K562 (cell line): ENCODE data around the gene ROR2. TPM values are rescaled to one million over a fixed set of nuclear protein-coding genes. Genes with fewer than 3 reads are reported as not detected.

ENCODE experiments used
- ATAC-seq: fragments of 200-7000 bp; cut with Tn5 transposase; 3 replicates; pipeline ENCODE4 v1.9.1; 2020; ENCODE audit warnings: moderate library complexity
- BruUV-seq: library from RNA; stranded (reverse); fragments of 400-500 nt; replicated peaks from 2 replicates; lab custom pipeline; 2021; lab: Mats Ljungman, UMichigan
- CTCF ChIA-PET: fragments of 300-600 bp; formaldehyde crosslinking; extraction: SDS; loops from one replicate; lab custom pipeline; 2021; ENCODE audit warnings: low intra/inter-chr PET ratio; lab: Yijun Ruan, JAX
- POLR2A ChIA-PET: fragments of 300-600, 350-650 bp; sonication (Branson Sonifier 250); formaldehyde crosslinking; extraction: SDS; loops from one replicate; lab custom pipeline; 2021; ENCODE audit warnings: antibody characterized with exemption, inconsistent platforms; lab: Yijun Ruan, JAX
- DNase-seq, 4 experiments: peaks; one replicate each; pipeline versions ENCODE4 v3.0.0 to v3.0.0-alpha.2; 2011 to 2018; ENCODE audit warnings: low spot score in 3 of 4, mixed read lengths in 3 of 4; ENCODE audit errors: extremely low read depth in 1 of 4
- FAIRE-seq: peaks from 2 replicates; lab custom pipeline; 2011; peaks lifted over from hg19 to GRCh38; lab: Jason Lieb, UNC
- H2AFZ ChIP-seq: 2 replicates; pipeline ENCODE4 v1.6.0; 2011; ENCODE audit warnings: low read depth, low read length, control low read depth, inconsistent platforms
- H3K27ac ChIP-seq: fragments of 200-600 bp; 3 replicates; pipeline ENCODE4 v1.8.0; 2011; ENCODE audit warnings: low read depth, mild to moderate bottlenecking, control low read depth, inconsistent platforms, low read length, moderate library complexity, mixed read lengths; ENCODE audit errors: extremely low read depth
- H3K27me3 ChIP-seq, 2 experiments: fragments of 300-600 bp in 1 of 2; 2 replicates in 1 of 2; 3 replicates in 1 of 2; pipeline versions ENCODE4 v1.6.0 to v1.8.0; 2011; ENCODE audit warnings: inconsistent platforms in 2 of 2, low read length in 2 of 2, mild to moderate bottlenecking in 1 of 2, mixed read lengths in 1 of 2, moderate library complexity in 1 of 2; ENCODE audit not compliant: control insufficient read depth in 2 of 2, insufficient read depth in 2 of 2
- H3K36me3 ChIP-seq: fragments of 300-600 bp; 3 replicates; pipeline ENCODE4 v1.8.0; 2011; ENCODE audit warnings: mild to moderate bottlenecking, low read length, inconsistent platforms; ENCODE audit not compliant: control insufficient read depth, insufficient read depth
- H3K4me1 ChIP-seq, 2 experiments: fragments of 200-600 bp in 1 of 2; replicated peaks in 1 of 2; 2 replicates in 1 of 2; 3 replicates in 1 of 2; pipeline versions ENCODE4 v1.5.1 to v1.8.0; 2011; ENCODE audit warnings: inconsistent platforms in 2 of 2, low read length in 2 of 2, mild to moderate bottlenecking in 1 of 2, mixed read lengths in 1 of 2, moderate library complexity in 1 of 2; ENCODE audit not compliant: control insufficient read depth in 2 of 2, insufficient read depth in 2 of 2
- H3K4me2 ChIP-seq: 2 replicates; pipeline ENCODE4 v1.6.1; 2011; ENCODE audit warnings: low read length, control low read depth, inconsistent platforms, mixed read lengths; ENCODE audit not compliant: insufficient read depth
- H3K4me3 ChIP-seq: fragments of 200-600 bp; sonication (generic), shearing (Covaris generic); 2 replicates; pipeline ENCODE4 v1.5.1; 2016; ENCODE audit warnings: control low read depth, inconsistent platforms
- H3K79me2 ChIP-seq: fragments of 200-600 bp; 3 replicates; pipeline ENCODE4 v1.8.0; 2011; ENCODE audit warnings: low read length, inconsistent platforms; ENCODE audit not compliant: control insufficient read depth, insufficient read depth
- H3K9ac ChIP-seq, 2 experiments: 2 replicates each; pipeline versions ENCODE4 v1.6.0 to v1.6.1; 2011; ENCODE audit warnings: low read depth in 2 of 2, low read length in 2 of 2, control low read depth in 1 of 2, inconsistent platforms in 1 of 2, mild to moderate bottlenecking in 1 of 2, mixed read lengths in 1 of 2; ENCODE audit not compliant: insufficient read depth in 1 of 2
- H3K9me1 ChIP-seq: one replicate; pipeline ENCODE4 v1.6.0; 2011; ENCODE audit warnings: inconsistent platforms, mild to moderate bottlenecking, low read length, moderate library complexity; ENCODE audit not compliant: control insufficient read depth, insufficient read depth
- H3K9me3 ChIP-seq: replicated peaks from 2 replicates; pipeline ENCODE4 v1.5.1; 2011; ENCODE audit warnings: low read depth, low read length, inconsistent platforms; ENCODE audit not compliant: control insufficient read depth, insufficient read depth
- H4K20me1 ChIP-seq: replicated peaks from 2 replicates; pipeline ENCODE4 v1.6.1; 2011; ENCODE audit warnings: low read length, inconsistent platforms, mixed read lengths; ENCODE audit not compliant: control insufficient read depth, insufficient read depth
- ARID3A ChIP-seq: IDR thresholded peaks from 2 replicates; pipeline ENCODE4 v1.6.1; 2012; ENCODE audit warnings: low read depth, low read length, improper control_type of control experiment, borderline replicate concordance
- CXXC5 ChIP-seq: fragments of 250-450 bp; sonication (Bioruptor Pico); IDR thresholded peaks from 2 replicates; pipeline ENCODE4 v1.8.0; 2022; ENCODE audit warnings: inconsistent platforms, mild to moderate bottlenecking, moderate library complexity
- ELF4 ChIP-seq: fragments of 450-650 bp; formaldehyde crosslinking; IDR thresholded peaks from 2 replicates; pipeline ENCODE4 v1.4.0; 2022; ENCODE audit warnings: missing genetic modification characterization
- HNRNPLL ChIP-seq: fragments of 200-400 bp; formaldehyde crosslinking; IDR thresholded peaks from 2 replicates; pipeline ENCODE4 v1.6.1; 2017; ENCODE audit warnings: low read length, low read depth, mild to moderate bottlenecking; ENCODE audit not compliant: poor library complexity, severe bottlenecking
- KDM5B ChIP-seq: fragments of 200-600 bp; sonication (generic); IDR thresholded peaks from 2 replicates; pipeline ENCODE4 v1.6.1; 2012; ENCODE audit warnings: low read depth, mild to moderate bottlenecking, moderate library complexity, low read length, control low read depth, inconsistent platforms; ENCODE audit not compliant: insufficient replicate concordance
- NRF1 ChIP-seq, 2 experiments: fragments of 450-650 bp; IDR thresholded peaks in 1 of 2; conservative IDR thresholded peaks in 1 of 2; 2 replicates each; pipeline ENCODE4 v1.6.1; 2014; ENCODE audit warnings: mild to moderate bottlenecking in 2 of 2
- PHF20 ChIP-seq: fragments of 450-650 bp; IDR thresholded peaks from 2 replicates; pipeline ENCODE4 v1.6.1; 2018; ENCODE audit not compliant: partially characterized antibody
- POLR2G ChIP-seq: fragments of 200-400 bp; formaldehyde crosslinking; IDR thresholded peaks from 2 replicates; pipeline ENCODE4 v1.6.1; 2017; ENCODE audit warnings: low read depth, mild to moderate bottlenecking, antibody characterized with exemption, low read length, moderate library complexity
- RBFOX2 ChIP-seq: fragments of 200-400 bp; formaldehyde crosslinking; IDR thresholded peaks from 2 replicates; pipeline ENCODE4 v1.6.1; 2017; ENCODE audit warnings: low read depth, mild to moderate bottlenecking, low read length, moderate library complexity
- RNF2 ChIP-seq: sonication (generic); IDR thresholded peaks from 2 replicates; pipeline ENCODE4 v1.6.1; 2016
- WHSC1 ChIP-seq: IDR thresholded peaks from one replicate; pipeline ENCODE4 v1.6.1; 2012; ENCODE audit warnings: low read length, control low read depth, inconsistent platforms
- XRCC5 ChIP-seq: fragments of 200-400 bp; formaldehyde crosslinking; IDR thresholded peaks from 2 replicates; pipeline ENCODE4 v1.6.1; 2017; ENCODE audit warnings: low read depth, mild to moderate bottlenecking, low read length
- WGBS: fragments of 100-300 bp; shearing (Covaris generic); methylation state at CpG from one replicate; pipeline ENCODE4 v1.1.6; 2016; ENCODE audit warnings: low coverage, mixed read lengths; ENCODE audit not compliant: insufficient coverage; ENCODE audit errors: missing lambda C conversion rate; 5-methylcytosine and 5-hydroxymethylcytosine counted together
- in situ Hi-C: fragments of 300-500 bp; cut with MboI; formaldehyde crosslinking; loops from 4 replicates; pipeline ENCODE4 v1.15.0; 2018; ENCODE audit warnings: inconsistent platforms, mixed read lengths
- intact Hi-C: fragments of 100-400 bp; cut with micrococcal nuclease; formaldehyde crosslinking; loops from 2 replicates; pipeline ENCODE4 v1.14.2; 2022
- polyA plus RNA-seq, 8 experiments: library from polyadenylated mRNA; depleted of rRNA in 4 of 8; stranded (reverse) in 5 of 8; unstranded in 3 of 8; fragments of >200 nt; fragmentation: Nextera tagmentation in 2 of 8; fragmentation: Illumina TruSeq in 1 of 8; extraction: Ambion mirVana in 2 of 8; extraction: Trizol in 1 of 8; gene quantifications; 2 replicates each; pipeline versions ENCODE4 v1.2.1 to v1.2.3, GENCODE V29; 2011 to 2014; ENCODE audit warnings: inconsistent platforms in 1 of 8, missing spikeins in 1 of 8
- total RNA-seq, 7 experiments: library from RNA; depleted of rRNA in 6 of 7; stranded (reverse); fragments of >200 nt in 6 of 7; fragmentation: Illumina TruSeq in 2 of 7; extraction: Trizol in 2 of 7; gene quantifications; 2 replicates each; pipeline versions ENCODE4 v1.2.1 to v1.2.3, GENCODE V29; 2011 to 2021; ENCODE audit warnings: low replicate concordance in 1 of 7
- TF ChIP-seq, protein P1 (sequence below): fragments of 450-650 bp; formaldehyde crosslinking; IDR thresholded peaks from 2 replicates; pipeline ENCODE4 v1.4.0; 2020; ENCODE audit warnings: mild to moderate bottlenecking
- TF ChIP-seq, protein P2 (sequence below), 2 experiments: IDR thresholded peaks; 2 replicates each; pipeline ENCODE4 v1.6.1; 2012; ENCODE audit warnings: improper control_type of control experiment in 2 of 2, low read depth in 2 of 2, low read length in 2 of 2, borderline replicate concordance in 1 of 2

ROR2 gene
- total and polyA plus RNA-seq, 9 of the 15 experiments (the other 6 are each of a cell fraction or from before 2014, with no cell fraction given), result 5.6 to 33.8 (median 15.3) TPM

DNA sequence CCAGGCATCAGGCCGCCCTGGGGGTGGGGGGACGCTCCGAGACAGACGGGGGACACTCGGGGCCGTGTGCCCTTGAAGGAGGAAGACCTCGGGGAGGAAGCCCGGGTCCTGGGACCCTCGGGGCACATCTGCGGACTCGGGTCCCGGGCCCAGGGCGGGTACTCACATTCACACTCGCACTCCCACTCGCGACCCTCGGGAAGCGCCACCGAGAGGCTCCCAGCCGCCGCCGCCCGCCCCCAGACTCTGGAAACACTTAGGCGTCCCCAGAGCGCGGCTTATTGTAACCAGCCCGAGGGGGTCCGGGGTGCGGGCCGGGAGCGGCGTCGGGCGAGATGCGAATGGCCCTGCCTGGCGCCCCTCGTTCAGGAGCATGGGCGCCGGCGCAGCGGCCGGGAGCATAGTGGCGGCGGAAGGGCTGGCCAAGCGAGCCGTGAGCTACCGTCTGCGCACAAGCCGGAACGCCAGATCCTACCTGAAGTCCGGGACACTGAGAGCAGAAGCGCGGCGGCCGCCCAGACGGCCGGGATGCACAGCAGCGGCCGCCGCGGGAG lies 559 bp downstream of the ROR2 start:
- Histone ChIP-seq H2AFZ (peak overlapping the region; percentile 93), H3K9me3 (peaks cover 4% of the 10 kb centered on the region; the same call in 1 of the 2 replicates), H3K9ac (peak overlapping the region; percentile 73 to 95), H3K27me3 (no peaks in the 10 kb centered on the region), H3K79me2 (peaks cover 56% of the 10 kb centered on the region), H3K4me2 (peak overlapping the region; percentile 87; the same call in 1 of the 2 replicates), H3K27ac (peak overlapping the region; percentile 79), H3K9me1 (no peaks in the 10 kb centered on the region), H3K36me3 (no peaks in the 10 kb centered on the region), H3K4me1 (peaks cover 18 to 33% of the 10 kb centered on the region in 2 experiments; a peak in 4 of 5 replicates), H4K20me1 (no peaks in the 10 kb centered on the region), H3K4me3 (peak overlapping the region; percentile 80)
- 2% methylated on average over 25 of the region's 61 CpGs for WGBS
- peak in 2 of 4 experiments; percentile 34 to 36 for DNase-seq
- ATAC-seq, result peak; percentile 22
- POLR2A ChIA-PET, result interaction anchor here (0.5 to 1.4 kb wide), 5 partner anchors 10 to 148 kb away, joined by 3 to 4 read pairs (median 3); no protein-coding TSS in a partner anchor
- no peak for FAIRE-seq
- CTCF ChIA-PET, result interaction anchor here (1.9 kb wide), 1 partner anchor 174 kb away, joined by 16 read pairs; no protein-coding TSS in a partner anchor
- in situ Hi-C loops (loop anchor here (5.0 kb wide), 1 partner anchor 37 kb away; no protein-coding TSS in a partner anchor), intact Hi-C loops (loop anchor here (5.0 kb wide), 1 partner anchor 147 kb away; no protein-coding TSS in a partner anchor)
- BruUV-seq, result no TSS peak
- TF ChIP-seq, protein P1, sequence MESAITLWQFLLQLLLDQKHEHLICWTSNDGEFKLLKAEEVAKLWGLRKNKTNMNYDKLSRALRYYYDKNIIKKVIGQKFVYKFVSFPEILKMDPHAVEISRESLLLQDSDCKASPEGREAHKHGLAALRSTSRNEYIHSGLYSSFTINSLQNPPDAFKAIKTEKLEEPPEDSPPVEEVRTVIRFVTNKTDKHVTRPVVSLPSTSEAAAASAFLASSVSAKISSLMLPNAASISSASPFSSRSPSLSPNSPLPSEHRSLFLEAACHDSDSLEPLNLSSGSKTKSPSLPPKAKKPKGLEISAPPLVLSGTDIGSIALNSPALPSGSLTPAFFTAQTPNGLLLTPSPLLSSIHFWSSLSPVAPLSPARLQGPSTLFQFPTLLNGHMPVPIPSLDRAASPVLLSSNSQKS (CRISPR knock-in tag), result no peak
- no peak for TF ChIP-seq CXXC5 (CRISPR knock-in tag)
- TF ChIP-seq ARID3A, result no peak
- TF ChIP-seq PHF20, result no peak
- TF ChIP-seq, protein P2, sequence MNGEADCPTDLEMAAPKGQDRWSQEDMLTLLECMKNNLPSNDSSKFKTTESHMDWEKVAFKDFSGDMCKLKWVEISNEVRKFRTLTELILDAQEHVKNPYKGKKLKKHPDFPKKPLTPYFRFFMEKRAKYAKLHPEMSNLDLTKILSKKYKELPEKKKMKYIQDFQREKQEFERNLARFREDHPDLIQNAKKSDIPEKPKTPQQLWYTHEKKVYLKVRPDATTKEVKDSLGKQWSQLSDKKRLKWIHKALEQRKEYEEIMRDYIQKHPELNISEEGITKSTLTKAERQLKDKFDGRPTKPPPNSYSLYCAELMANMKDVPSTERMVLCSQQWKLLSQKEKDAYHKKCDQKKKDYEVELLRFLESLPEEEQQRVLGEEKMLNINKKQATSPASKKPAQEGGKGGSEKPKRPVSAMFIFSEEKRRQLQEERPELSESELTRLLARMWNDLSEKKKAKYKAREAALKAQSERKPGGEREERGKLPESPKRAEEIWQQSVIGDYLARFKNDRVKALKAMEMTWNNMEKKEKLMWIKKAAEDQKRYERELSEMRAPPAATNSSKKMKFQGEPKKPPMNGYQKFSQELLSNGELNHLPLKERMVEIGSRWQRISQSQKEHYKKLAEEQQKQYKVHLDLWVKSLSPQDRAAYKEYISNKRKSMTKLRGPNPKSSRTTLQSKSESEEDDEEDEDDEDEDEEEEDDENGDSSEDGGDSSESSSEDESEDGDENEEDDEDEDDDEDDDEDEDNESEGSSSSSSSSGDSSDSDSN (IDR thresholded peaks at IDR 0.05; ENCODE audit: borderline replicate concordance in 1 of 2, low read depth in 2 of 2, low read length in 2 of 2), result peak in 1 of 2 experiments; percentile 41; a peak in 1 of 4 replicates
- peak; percentile 13 for TF ChIP-seq KDM5B
- peak; percentile 56 for TF ChIP-seq RBFOX2
- TF ChIP-seq POLR2G, result peak; percentile 56; the same call in 1 of the 2 replicates
- peak; percentile 69 for TF ChIP-seq HNRNPLL
- no peak for TF ChIP-seq ELF4 (CRISPR knock-in tag)
- no peak for TF ChIP-seq XRCC5
- TF ChIP-seq NRF1 (conservative IDR thresholded peaks at IDR 0.05 in 1 of 2, IDR thresholded peaks at IDR 0.05 in 1 of 2), result peak; percentile 41 to 45; a peak in 3 of 4 replicates
- TF ChIP-seq WHSC1, result no peak
- 0 out of 2 replicates have a peak, but pooled peaks have one; percentile 0 for TF ChIP-seq RNF2
